Measurements from ENCODE around the gene DCLRE1C. TPM values are rescaled to one million over a fixed set of nuclear protein-coding genes. Genes with fewer than 3 reads are reported as not detected.

DCLRE1C gene
- total and polyA plus RNA-seq, 9 of the 15 experiments (the other 6 are each of a cell fraction or from before 2014, with no cell fraction given): 8.8 to 22.2 (median 13.9) TPM

DNA sequence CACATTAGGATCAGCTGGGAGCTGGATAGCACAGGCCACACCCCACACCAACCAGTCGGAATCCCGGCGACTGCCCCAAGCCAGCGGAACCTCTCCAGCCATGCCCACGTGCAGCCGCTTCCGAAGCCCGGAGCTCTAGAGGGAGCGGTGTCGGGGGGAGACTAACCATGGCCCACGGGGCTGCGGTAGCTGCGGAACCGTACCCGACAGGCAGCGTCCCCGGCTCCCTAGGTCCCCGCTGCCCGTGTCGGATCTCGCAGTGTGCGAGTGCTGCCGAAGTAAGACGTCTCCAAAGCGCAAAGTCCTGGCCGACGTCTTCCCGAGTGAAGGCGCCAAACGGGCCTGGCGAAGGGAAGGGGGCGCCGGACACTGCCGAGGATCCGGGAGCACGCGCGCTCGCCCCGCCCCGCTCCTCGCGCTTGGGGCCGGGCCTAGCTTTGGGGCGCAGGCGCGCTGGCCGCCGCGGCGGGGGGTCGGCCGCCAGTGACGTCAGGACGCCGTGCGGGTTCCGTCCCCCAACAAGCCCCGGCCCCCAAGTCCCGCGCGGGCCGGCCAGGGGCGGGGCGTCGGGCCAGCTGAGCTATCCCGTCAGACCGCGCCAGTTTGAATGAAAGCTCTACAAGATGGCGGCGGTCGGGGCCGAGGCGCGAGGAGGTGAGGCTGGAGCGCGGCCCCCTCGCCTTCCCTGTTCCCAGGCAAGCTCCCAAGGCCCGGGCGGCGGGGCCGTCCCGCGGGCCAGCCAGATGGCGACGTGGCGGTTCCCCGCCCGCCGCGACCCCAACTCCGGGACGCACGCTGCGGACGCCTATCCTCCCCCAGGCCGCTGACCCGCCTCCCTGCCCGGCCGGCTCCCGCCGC lies 75.4 kb downstream of the DCLRE1C start, which contains the start of gene SUV39H2 (continued):
- TF ChIP-seq, protein P1, sequence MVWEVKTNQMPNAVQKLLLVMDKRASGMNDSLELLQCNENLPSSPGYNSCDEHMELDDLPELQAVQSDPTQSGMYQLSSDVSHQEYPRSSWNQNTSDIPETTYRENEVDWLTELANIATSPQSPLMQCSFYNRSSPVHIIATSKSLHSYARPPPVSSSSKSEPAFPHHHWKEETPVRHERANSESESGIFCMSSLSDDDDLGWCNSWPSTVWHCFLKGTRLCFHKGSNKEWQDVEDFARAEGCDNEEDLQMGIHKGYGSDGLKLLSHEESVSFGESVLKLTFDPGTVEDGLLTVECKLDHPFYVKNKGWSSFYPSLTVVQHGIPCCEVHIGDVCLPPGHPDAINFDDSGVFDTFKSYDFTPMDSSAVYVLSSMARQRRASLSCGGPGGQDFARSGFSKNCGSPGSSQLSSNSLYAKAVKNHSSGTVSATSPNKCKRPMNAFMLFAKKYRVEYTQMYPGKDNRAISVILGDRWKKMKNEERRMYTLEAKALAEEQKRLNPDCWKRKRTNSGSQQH (CRISPR knock-in tag; IDR thresholded peaks at IDR 0.05): no peak
- no peak for TF ChIP-seq GATA2 (CRISPR knock-in tag; IDR thresholded peaks at IDR 0.05)
- TF ChIP-seq BRD9 (IDR thresholded peaks at IDR 0.05; ENCODE audit: low read depth, partially characterized antibody): no peak
- no peak for TF ChIP-seq PHB (CRISPR knock-in tag; IDR thresholded peaks at IDR 0.05)
- no peak for TF ChIP-seq NR2C2 (CRISPR knock-in tag; IDR thresholded peaks at IDR 0.05)
- TF ChIP-seq NR2C2 (tag; IDR thresholded peaks at IDR 0.05): 0 out of 2 replicates have a peak, but pooled peaks have one; percentile 21
- TF ChIP-seq ZNF764 (CRISPR knock-in tag; IDR thresholded peaks at IDR 0.05; ENCODE audit: low read depth): no peak
- no peak for TF ChIP-seq EZH2 (IDR thresholded peaks at IDR 0.05; ENCODE audit: borderline replicate concordance, low read depth, low read length)
- TF ChIP-seq HDGF (IDR thresholded peaks at IDR 0.05): no peak
- no peak for TF ChIP-seq TSHZ1 (CRISPR knock-in tag; IDR thresholded peaks at IDR 0.05)
- TF ChIP-seq CHAMP1 (IDR thresholded peaks at IDR 0.05): no peak
- TF ChIP-seq, protein P2, sequence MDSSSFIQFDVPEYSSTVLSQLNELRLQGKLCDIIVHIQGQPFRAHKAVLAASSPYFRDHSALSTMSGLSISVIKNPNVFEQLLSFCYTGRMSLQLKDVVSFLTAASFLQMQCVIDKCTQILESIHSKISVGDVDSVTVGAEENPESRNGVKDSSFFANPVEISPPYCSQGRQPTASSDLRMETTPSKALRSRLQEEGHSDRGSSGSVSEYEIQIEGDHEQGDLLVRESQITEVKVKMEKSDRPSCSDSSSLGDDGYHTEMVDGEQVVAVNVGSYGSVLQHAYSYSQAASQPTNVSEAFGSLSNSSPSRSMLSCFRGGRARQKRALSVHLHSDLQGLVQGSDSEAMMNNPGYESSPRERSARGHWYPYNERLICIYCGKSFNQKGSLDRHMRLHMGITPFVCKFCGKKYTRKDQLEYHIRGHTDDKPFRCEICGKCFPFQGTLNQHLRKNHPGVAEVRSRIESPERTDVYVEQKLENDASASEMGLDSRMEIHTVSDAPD (CRISPR knock-in tag; IDR thresholded peaks at IDR 0.05): no peak
- no peak for TF ChIP-seq PPARD (CRISPR knock-in tag; IDR thresholded peaks at IDR 0.05)
- TF ChIP-seq HIVEP1 (CRISPR knock-in tag; IDR thresholded peaks at IDR 0.05): no peak
- TF ChIP-seq TEAD4 (IDR thresholded peaks at IDR 0.05; ENCODE audit: low read length): no peak
- TF ChIP-seq TEAD4 (CRISPR knock-in tag; IDR thresholded peaks at IDR 0.05; ENCODE audit: borderline replicate concordance): no peak
- TF ChIP-seq ATF3 (IDR thresholded peaks at IDR 0.05): no peak
- peak; percentile 59; the same call in 1 of the 2 replicates for TF ChIP-seq ATF3 (CRISPR knock-in tag; conservative IDR thresholded peaks at IDR 0.05)
- TF ChIP-seq KAT8 (IDR thresholded peaks at IDR 0.05; ENCODE audit: low read depth): no peak
